Ovary (tissue), 9 donors: ENCODE data around the gene POR. TPM values are rescaled to one million over a fixed set of nuclear protein-coding genes. Genes with fewer than 3 reads are reported as not detected.

Experiments used
- DNase-seq, 5 donors: peaks; one replicate each; pipeline ENCODE4 v3.0.0-alpha.2; 2019 to 2020
- H3K27ac ChIP-seq, 2 donors: fragments of 200-600 bp; one replicate each; pipeline versions ENCODE4 v1.5.1 to v1.8.0; 2019 to 2022
- H3K27me3 ChIP-seq: fragments of 200-600 bp; one replicate; pipeline ENCODE4 v1.8.0; 2022
- H3K36me3 ChIP-seq: fragments of 200-600 bp; sonication (generic); one replicate; pipeline ENCODE4 v1.5.1; 2019
- H3K4me1 ChIP-seq: one replicate; pipeline ENCODE4 v1.8.1; 2013; ENCODE audit warnings: mild to moderate bottlenecking, moderate library complexity; ENCODE audit not compliant: insufficient read depth
- H3K4me3 ChIP-seq: fragments of 200-600 bp; sonication (generic); one replicate; pipeline ENCODE4 v1.5.1; 2017
- H3K9me3 ChIP-seq, 2 donors: fragments of 200-600 bp in 1 of 2; sonication (generic) in 1 of 2; one replicate each; pipeline versions ENCODE4 v1.5.1 to v1.8.1; 2013 to 2019; ENCODE audit warnings: mild to moderate bottlenecking in 1 of 2, moderate library complexity in 1 of 2
- EP300 ChIP-seq: sonication (generic); formaldehyde crosslinking; IDR thresholded peaks from one replicate; pipeline ENCODE4 v1.6.1; 2017; ENCODE audit warnings: antibody characterized with exemption
- POLR2A ChIP-seq: fragments of 450-650 bp; IDR thresholded peaks from one replicate; pipeline ENCODE4 v1.6.1; 2017; ENCODE audit warnings: antibody characterized with exemption, mild to moderate bottlenecking, moderate library complexity
- WGBS, 3 donors: extraction: QIAGEN DNeasy Blood & Tissue Kit in 1 of 3; methylation state at CpG; one replicate each; pipeline versions ENCODE4 v1.1.5 to v1.1.7; 2013 to 2017; 5-methylcytosine and 5-hydroxymethylcytosine counted together
- intact Hi-C, 4 donors: fragments of 100-400 bp; cut with DNase I; formaldehyde crosslinking; loops; one replicate each; pipeline versions ENCODE4 v1.11.0 to v1.15.1; 2022 to 2023
- polyA plus RNA-seq, 2 donors: library from polyadenylated mRNA; stranded (reverse); fragments of 200-250 nt in 1 of 2; fragments of 350-450 nt in 1 of 2; fragmentation: Illumina TruSeq in 1 of 2; extraction: RNeasy Lipid Tissue Mini Kit (QIAGEN cat#74804) in 1 of 2; gene quantifications; one replicate each; pipeline ENCODE4 v1.2.3, GENCODE V29; 2013 to 2014
- total RNA-seq, 7 donors: library from RNA; depleted of rRNA in 2 of 7; stranded (reverse); fragments of >200 nt in 2 of 7; fragmentation: NEBNext Ultra II Directional in 3 of 7; extraction: Animal tissue kit (Norgen Biotek cat#: 25700) in 3 of 7; gene quantifications; one replicate each; pipeline versions ENCODE4 v1.1.0 to v1.2.4, GENCODE V29; 2016 to 2023
- TF ChIP-seq, protein P1 (sequence below), 3 donors: fragments of 450-650 bp in 2 of 3; fragments of 200-600 bp in 1 of 3; IDR thresholded peaks; one replicate each; pipeline versions ENCODE4 v1.5.1 to v1.8.0; 2016 to 2022; ENCODE audit warnings: antibody characterized with exemption in 3 of 3, mild to moderate bottlenecking in 1 of 3
- donor health status: DM: no; HTN: no; CAD: no; lungs with moderate emphysema.
- donor health status: DM: no; HTN: no; CAD: no.
- donor health status: Bipolar disorder and iron deficiency.
- donor health status: DM: yes; HTN: yes; CAD: no.
- donor health status: DM: no; HTN: no; CAD: no.
- donor health status: DM: yes; HTN: yes; CAD: no.

The POR gene
- total and polyA plus RNA-seq, 9 donors: 71.8 to 191 (median 144) TPM

DNA sequence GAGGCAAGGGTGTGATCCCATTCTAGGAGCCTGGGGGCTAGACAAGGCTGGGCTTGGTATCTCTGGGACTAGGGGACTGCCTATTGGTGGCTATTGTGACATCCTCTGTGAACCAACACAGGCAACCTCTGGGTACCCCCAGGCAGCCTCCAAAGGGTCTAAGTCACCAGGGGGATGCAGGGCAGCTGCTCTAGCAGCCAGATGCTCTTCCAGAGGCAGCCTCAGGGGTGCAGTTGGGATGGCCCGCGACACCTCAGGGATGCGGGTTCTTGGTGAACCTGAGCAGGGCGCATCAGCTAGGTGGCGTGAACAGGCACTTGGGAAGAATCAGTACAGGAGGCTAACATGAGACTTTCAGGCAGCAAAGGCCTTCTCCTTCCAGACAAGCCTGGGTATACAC, 81.0 kb downstream of the POR start:
- Histone ChIP-seq H3K36me3 (no peaks in the 10 kb centered on the region), H3K27me3 (no peaks in the 10 kb centered on the region), H3K4me1 (peaks cover 11% of the 10 kb centered on the region), H3K27ac (peak overlapping the region in 1 of 2 donors; percentile 3), H3K4me3 (no peak overlapping the region), H3K9me3 (no peaks in the 10 kb centered on the region)
- TF ChIP-seq EP300 (no peak), POLR2A (no peak)
- TF ChIP-seq, protein P1, sequence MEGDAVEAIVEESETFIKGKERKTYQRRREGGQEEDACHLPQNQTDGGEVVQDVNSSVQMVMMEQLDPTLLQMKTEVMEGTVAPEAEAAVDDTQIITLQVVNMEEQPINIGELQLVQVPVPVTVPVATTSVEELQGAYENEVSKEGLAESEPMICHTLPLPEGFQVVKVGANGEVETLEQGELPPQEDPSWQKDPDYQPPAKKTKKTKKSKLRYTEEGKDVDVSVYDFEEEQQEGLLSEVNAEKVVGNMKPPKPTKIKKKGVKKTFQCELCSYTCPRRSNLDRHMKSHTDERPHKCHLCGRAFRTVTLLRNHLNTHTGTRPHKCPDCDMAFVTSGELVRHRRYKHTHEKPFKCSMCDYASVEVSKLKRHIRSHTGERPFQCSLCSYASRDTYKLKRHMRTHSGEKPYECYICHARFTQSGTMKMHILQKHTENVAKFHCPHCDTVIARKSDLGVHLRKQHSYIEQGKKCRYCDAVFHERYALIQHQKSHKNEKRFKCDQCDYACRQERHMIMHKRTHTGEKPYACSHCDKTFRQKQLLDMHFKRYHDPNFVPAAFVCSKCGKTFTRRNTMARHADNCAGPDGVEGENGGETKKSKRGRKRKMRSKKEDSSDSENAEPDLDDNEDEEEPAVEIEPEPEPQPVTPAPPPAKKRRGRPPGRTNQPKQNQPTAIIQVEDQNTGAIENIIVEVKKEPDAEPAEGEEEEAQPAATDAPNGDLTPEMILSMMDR (IDR thresholded peaks at IDR 0.05): no peak
- WGBS, 3 donors: 98 to 100% (median 98%) methylated on average over 5 of the region's 5 CpGs
- intact Hi-C loops: loop anchor here in 1 of 4 donors (2.0 to 10.0 kb wide), 2 partner anchors 81 to 121 kb away; partner anchors contain the start of genes POR and RHBDD2
- DNase-seq: peak in 2 of 5 donors; percentile 26 to 38

DNA sequence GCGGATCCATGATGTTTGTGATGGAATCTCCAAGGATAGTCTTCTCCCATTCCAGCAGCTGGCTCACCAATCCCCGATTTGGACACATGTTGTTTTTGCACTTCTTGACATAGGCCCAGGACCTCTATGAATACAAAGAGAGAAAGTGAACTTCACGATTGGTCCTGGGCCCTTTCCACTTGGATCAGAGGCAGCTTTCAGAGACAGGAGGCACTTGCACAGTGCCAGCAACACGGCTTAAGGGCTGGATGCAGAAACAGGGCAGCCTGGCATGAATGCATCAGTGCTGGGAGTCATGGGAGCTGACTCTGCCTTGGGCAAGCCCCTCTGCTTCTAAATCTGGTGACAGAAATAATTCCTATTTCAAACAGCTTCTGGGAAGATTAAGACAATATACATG, 81.5 kb downstream of the POR start:
- WGBS, 3 donors: 57 to 70% (median 70%) methylated on average over 4 of the region's 4 CpGs
- H3K36me3 ChIP-seq: no peaks in the 10 kb centered on the region
- TF ChIP-seq, protein P1 (IDR thresholded peaks at IDR 0.05): no peak
- TF ChIP-seq POLR2A: no peak
- TF ChIP-seq EP300: no peak
- no peaks in the 10 kb centered on the region for H3K9me3 ChIP-seq
- H3K27ac ChIP-seq: peak overlapping the region in 1 of 2 donors; percentile 3
- peak in 2 of 5 donors; percentile 10 to 24 for DNase-seq
- no peaks in the 10 kb centered on the region for H3K27me3 ChIP-seq
- intact Hi-C loops: loop anchor here in 1 of 4 donors (10.0 kb wide), 1 partner anchor 122 kb away; the partner anchor contains the start of gene RHBDD2
- peaks cover 9% of the 10 kb centered on the region for H3K4me1 ChIP-seq
- no peak overlapping the region for H3K4me3 ChIP-seq

DNA sequence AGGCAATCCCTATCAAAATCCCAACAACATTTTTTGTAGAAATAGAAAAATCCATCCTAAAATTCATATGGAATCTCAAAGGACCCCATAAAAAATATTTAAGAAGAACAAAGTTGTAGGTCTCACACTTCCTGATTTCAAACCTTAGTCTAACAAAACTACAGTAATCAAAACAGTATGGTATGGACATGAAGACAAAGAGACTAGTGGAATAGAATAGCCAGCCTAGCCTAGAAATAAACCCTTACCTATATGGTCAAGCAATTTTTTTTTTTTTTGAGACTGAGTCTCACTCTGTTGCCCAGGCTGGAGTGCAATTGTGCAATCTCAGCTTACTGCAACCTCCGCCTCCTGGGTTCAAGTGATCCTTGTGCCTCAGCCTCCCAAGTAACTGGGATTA, 83.1 kb downstream of the POR start:
- no peak overlapping the region for H3K4me3 ChIP-seq
- no peak for TF ChIP-seq POLR2A
- no peak for TF ChIP-seq EP300
- intact Hi-C loops: loop anchor here in 1 of 4 donors (10.0 kb wide), 1 partner anchor 123 kb away; the partner anchor contains the start of gene RHBDD2
- peaks cover 9% of the 10 kb centered on the region for H3K4me1 ChIP-seq
- H3K27me3 ChIP-seq: no peaks in the 10 kb centered on the region
- no peaks in the 10 kb centered on the region for H3K9me3 ChIP-seq
- H3K27ac ChIP-seq: no peak overlapping the region
- 97 to 100% (median 100%) methylated on average over 1 of the region's 1 CpG for WGBS, 3 donors
- DNase-seq: no peak
- no peaks in the 10 kb centered on the region for H3K36me3 ChIP-seq

DNA sequence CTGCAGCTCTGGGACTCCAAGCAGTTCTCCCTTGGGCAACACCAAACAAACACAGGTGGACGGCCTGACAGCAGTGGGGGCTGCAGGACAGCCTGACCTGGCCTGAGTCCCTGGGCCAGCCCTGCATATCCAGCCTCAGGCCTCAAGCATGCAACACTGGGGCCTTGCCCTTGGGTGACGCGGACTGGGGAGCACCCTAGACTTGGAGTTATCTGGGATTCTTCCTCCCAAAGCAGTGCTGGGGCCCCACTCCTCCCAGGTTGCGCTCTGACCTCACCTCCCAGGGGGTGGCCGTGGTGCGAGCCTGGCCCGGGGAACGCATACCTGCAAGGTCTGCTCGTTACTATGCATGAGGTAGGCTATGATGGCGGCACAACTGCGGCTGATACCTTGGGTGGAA, 85.6 kb downstream of the POR start:
- H3K4me1 ChIP-seq: no peaks in the 10 kb centered on the region
- H3K36me3 ChIP-seq: no peaks in the 10 kb centered on the region
- intact Hi-C loops: no loop called here
- peak in 1 of 5 donors; percentile 20 for DNase-seq
- H3K27me3 ChIP-seq: no peaks in the 10 kb centered on the region
- no peak overlapping the region for H3K27ac ChIP-seq
- no peaks in the 10 kb centered on the region for H3K9me3 ChIP-seq
- no peak overlapping the region for H3K4me3 ChIP-seq
- WGBS, 3 donors: 89 to 94% (median 92%) methylated on average over 11 of the region's 11 CpGs
- TF ChIP-seq POLR2A (no peak), EP300 (no peak)
- TF ChIP-seq, protein P1 (IDR thresholded peaks at IDR 0.05): no peak

DNA sequence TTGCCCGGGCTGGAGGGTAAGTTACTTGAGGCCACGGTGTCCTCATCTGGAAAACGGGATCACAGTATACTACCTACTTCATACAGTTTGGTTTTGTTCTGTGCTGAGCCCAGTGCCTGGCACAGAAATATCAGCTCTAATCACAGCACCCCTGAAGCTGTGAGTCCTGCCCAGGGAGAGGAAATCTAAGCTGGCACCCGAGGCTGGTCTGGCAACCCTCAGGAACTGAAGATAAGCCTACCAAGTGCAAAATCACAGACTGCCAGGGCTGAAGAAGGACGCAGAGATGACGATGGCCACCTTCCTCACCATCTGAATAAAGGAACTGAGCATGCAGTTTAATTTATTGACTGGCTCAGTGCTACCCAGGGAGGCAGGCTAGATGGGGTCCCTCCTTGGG, 87.2 kb downstream of the POR start:
- Histone ChIP-seq H3K27ac (no peak overlapping the region), H3K9me3 (no peaks in the 10 kb centered on the region), H3K27me3 (no peaks in the 10 kb centered on the region), H3K4me3 (no peak overlapping the region), H3K4me1 (no peaks in the 10 kb centered on the region), H3K36me3 (no peaks in the 10 kb centered on the region)
- DNase-seq: peak in 2 of 5 donors; percentile 7 to 14
- no peak for TF ChIP-seq POLR2A
- TF ChIP-seq, protein P1 (IDR thresholded peaks at IDR 0.05): no peak
- no peak for TF ChIP-seq EP300
- WGBS, 3 donors: 91 to 96% (median 93%) methylated on average over 6 of the region's 6 CpGs
- intact Hi-C loops: no loop called here
